Measurements from ENCODE around the gene FAM117A.

DNA sequence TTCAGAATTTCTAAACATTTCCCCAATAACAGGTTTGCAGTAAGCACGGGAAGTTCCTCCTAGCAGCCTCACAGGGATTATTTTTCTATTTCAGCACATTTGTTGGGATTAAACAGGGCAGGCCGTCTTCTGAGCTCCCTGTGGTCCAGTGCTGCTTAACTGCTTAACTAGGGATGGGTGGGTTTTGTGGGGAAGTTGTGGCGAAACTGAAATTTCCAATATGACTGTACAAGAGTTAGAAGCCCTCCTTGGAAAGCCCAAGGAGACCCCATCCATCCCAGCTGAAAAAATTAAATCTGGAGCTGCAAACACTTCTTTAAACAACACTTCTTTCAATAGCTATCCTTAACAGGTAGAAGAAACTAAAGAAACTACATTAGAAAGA is 22.2 kb downstream of the FAM117A start:
- TF ChIP-seq, protein P1, sequence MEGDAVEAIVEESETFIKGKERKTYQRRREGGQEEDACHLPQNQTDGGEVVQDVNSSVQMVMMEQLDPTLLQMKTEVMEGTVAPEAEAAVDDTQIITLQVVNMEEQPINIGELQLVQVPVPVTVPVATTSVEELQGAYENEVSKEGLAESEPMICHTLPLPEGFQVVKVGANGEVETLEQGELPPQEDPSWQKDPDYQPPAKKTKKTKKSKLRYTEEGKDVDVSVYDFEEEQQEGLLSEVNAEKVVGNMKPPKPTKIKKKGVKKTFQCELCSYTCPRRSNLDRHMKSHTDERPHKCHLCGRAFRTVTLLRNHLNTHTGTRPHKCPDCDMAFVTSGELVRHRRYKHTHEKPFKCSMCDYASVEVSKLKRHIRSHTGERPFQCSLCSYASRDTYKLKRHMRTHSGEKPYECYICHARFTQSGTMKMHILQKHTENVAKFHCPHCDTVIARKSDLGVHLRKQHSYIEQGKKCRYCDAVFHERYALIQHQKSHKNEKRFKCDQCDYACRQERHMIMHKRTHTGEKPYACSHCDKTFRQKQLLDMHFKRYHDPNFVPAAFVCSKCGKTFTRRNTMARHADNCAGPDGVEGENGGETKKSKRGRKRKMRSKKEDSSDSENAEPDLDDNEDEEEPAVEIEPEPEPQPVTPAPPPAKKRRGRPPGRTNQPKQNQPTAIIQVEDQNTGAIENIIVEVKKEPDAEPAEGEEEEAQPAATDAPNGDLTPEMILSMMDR (IDR thresholded peaks at IDR 0.05), result no peak
- TF ChIP-seq POLR2A (IDR thresholded peaks at IDR 0.05; ENCODE audit: low read length) (no peak), SMC3 (IDR thresholded peaks at IDR 0.05) (no peak), KDM1A (IDR thresholded peaks at IDR 0.05; ENCODE audit: low read depth) (no peak), RFX5 (IDR thresholded peaks at IDR 0.05) (no peak), SREBF2 (IDR thresholded peaks at IDR 0.05) (no peak), RCOR1 (IDR thresholded peaks at IDR 0.05; ENCODE audit: low read depth, low read length) (no peak), NR3C1 (IDR thresholded peaks at IDR 0.05) (no peak), JUNB (IDR thresholded peaks at IDR 0.05) (no peak), ESRRA (IDR thresholded peaks at IDR 0.05; ENCODE audit: borderline replicate concordance, low read length) (no peak)
- TF ChIP-seq, protein P2, sequence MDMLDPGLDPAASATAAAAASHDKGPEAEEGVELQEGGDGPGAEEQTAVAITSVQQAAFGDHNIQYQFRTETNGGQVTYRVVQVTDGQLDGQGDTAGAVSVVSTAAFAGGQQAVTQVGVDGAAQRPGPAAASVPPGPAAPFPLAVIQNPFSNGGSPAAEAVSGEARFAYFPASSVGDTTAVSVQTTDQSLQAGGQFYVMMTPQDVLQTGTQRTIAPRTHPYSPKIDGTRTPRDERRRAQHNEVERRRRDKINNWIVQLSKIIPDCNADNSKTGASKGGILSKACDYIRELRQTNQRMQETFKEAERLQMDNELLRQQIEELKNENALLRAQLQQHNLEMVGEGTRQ (IDR thresholded peaks at IDR 0.05), result no peak
- TF ChIP-seq, protein P3, sequence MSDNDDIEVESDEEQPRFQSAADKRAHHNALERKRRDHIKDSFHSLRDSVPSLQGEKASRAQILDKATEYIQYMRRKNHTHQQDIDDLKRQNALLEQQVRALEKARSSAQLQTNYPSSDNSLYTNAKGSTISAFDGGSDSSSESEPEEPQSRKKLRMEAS (IDR thresholded peaks at IDR 0.05), result no peak
